AML-193 (cell line): ENCODE results near the gene SLC39A12.
"Not testable (repeated sequence)": the region's sequence is repeated elsewhere in the genome, so short reads cannot be mapped to it uniquely, and the experiment has no call there.

Experiments used
- DNase-seq, 2 experiments: peaks; one replicate each; lab custom pipeline; 2025; lab: John Stamatoyannopoulos, UW

The SLC39A12 gene

GRCh38 chr10:17951868-17952371 is at the start of gene SLC39A12:
Gene SLC39A12 (plus strand): TSS chr10:17951918. CDS start chr10:17953277, 1,359 bp downstream.
- no peak for DNase-seq

- DNase-seq = no peak
These were observed 47.2 kb upstream of the SLC39A12 start for GRCh38 chr10:17904564-17904963.

- no peak for DNase-seq
These were observed 46.2 kb upstream of the SLC39A12 start for GRCh38 chr10:17905491-17905890.

- no peak for DNase-seq
These were observed 45.7 kb upstream of the SLC39A12 start for GRCh38 chr10:17906002-17906401.

GRCh38 chr10:17907641-17908040 is 44.1 kb upstream of the SLC39A12 start:
- DNase-seq = no peak

GRCh38 chr10:17910125-17910789 is 41.5 kb upstream of the SLC39A12 start:
- peak; percentile 53 to 60 for DNase-seq

- no peak for DNase-seq
These were observed 39.0 kb upstream of the SLC39A12 start for GRCh38 chr10:17912754-17913153.

- no peak for DNase-seq
These were observed 38.1 kb upstream of the SLC39A12 start for GRCh38 chr10:17913604-17914003.

- no peak for DNase-seq
These were observed 37.3 kb upstream of the SLC39A12 start for GRCh38 chr10:17914169-17915045.

GRCh38 chr10:17915181-17915580 is 36.5 kb upstream of the SLC39A12 start:
- no peak for DNase-seq

GRCh38 chr10:17918187-17918903 is 33.4 kb upstream of the SLC39A12 start:
- DNase-seq = no peak

- no peak for DNase-seq
These were observed 30.3 kb upstream of the SLC39A12 start for GRCh38 chr10:17921378-17921777.

- DNase-seq = no peak
These were observed 28.0 kb upstream of the SLC39A12 start for GRCh38 chr10:17923728-17924127.

- no peak for DNase-seq
These were observed 8.5 kb upstream of the SLC39A12 start for GRCh38 chr10:17943033-17943745.

- not testable (repeated sequence) for DNase-seq
These were observed 1.4 kb upstream of the SLC39A12 start for GRCh38 chr10:17950269-17950668.

- DNase-seq = no peak
These were observed 992 bp upstream of the SLC39A12 start for GRCh38 chr10:17950726-17951125.

GRCh38 chr10:17954372-17954771 is 2.7 kb downstream of the SLC39A12 start:
- not testable (repeated sequence) for DNase-seq

GRCh38 chr10:17954861-17955260 is 3.1 kb downstream of the SLC39A12 start:
- no peak for DNase-seq

- DNase-seq = no peak
These were observed 6.3 kb downstream of the SLC39A12 start for GRCh38 chr10:17958049-17958448.

- no peak for DNase-seq
These were observed 8.2 kb downstream of the SLC39A12 start for GRCh38 chr10:17959870-17960269.

- no peak for DNase-seq
These were observed 10.1 kb downstream of the SLC39A12 start for GRCh38 chr10:17961551-17962422.
